A549 (cell line): ENCODE results near the gene LMF2.

Source experiments
- CTCF ChIP-seq: fragments of >200 bp; sonication (Bioruptor Twin); formaldehyde crosslinking; IDR thresholded peaks from 3 replicates; pipeline ENCODE4 v1.5.1; 2016
- EHF ChIP-seq: fragments of 250-450 bp; sonication (Bioruptor Pico); IDR thresholded peaks from 2 replicates; pipeline ENCODE4 v1.5.0; 2020; ENCODE audit warnings: mild to moderate bottlenecking
- JUN ChIP-seq, 2 experiments: fragments of >200 bp; sonication (Bioruptor Twin); formaldehyde crosslinking; IDR thresholded peaks; 2 replicates in 1 of 2; 3 replicates in 1 of 2; pipeline ENCODE4 v1.6.1; 2016 to 2017
- NFE2L2 ChIP-seq: fragments of 150-350 bp; conservative IDR thresholded peaks from 2 replicates; pipeline ENCODE4 v1.6.1; 2014; ENCODE audit warnings: low read length
- POLR2A ChIP-seq: IDR thresholded peaks from 2 replicates; pipeline ENCODE4 v1.6.1; 2012; ENCODE audit warnings: mild to moderate bottlenecking, low read length
- RAD21 ChIP-seq, 2 experiments: fragments of >200 bp in 1 of 2; sonication (Bioruptor Twin) in 1 of 2; formaldehyde crosslinking in 1 of 2; IDR thresholded peaks in 1 of 2; conservative IDR thresholded peaks in 1 of 2; 2 replicates in 1 of 2; 3 replicates in 1 of 2; pipeline ENCODE4 v1.6.1; 2012 to 2018; ENCODE audit warnings: inconsistent platforms in 1 of 2
- REST ChIP-seq: fragments of 200-600 bp; sonication (generic); IDR thresholded peaks from 2 replicates; pipeline ENCODE4 v1.6.1; 2016; ENCODE audit warnings: antibody characterized with exemption, mild to moderate bottlenecking, moderate library complexity
- ZC3H11A ChIP-seq: fragments of 450-650 bp; IDR thresholded peaks from 2 replicates; pipeline ENCODE4 v1.6.1; 2014; ENCODE audit warnings: antibody characterized with exemption, mild to moderate bottlenecking
- ZNF302 ChIP-seq: fragments of 250-450 bp; sonication (Bioruptor Pico); IDR thresholded peaks from 2 replicates; pipeline ENCODE4 v1.9.0; 2021; ENCODE audit warnings: inconsistent platforms, mild to moderate bottlenecking, moderate library complexity
- ZSCAN20 ChIP-seq: fragments of 250-450 bp; sonication (Bioruptor Pico); IDR thresholded peaks from 2 replicates; pipeline ENCODE4 v1.8.0; 2022; ENCODE audit warnings: mild to moderate bottlenecking, moderate library complexity

- TF ChIP-seq ZNF302 (CRISPR knock-in tag) (no peak), REST (no peak), NFE2L2 (no peak), JUN (IDR thresholded peaks at IDR 0.05) (no peak), ZSCAN20 (no peak), RAD21 (conservative IDR thresholded peaks at IDR 0.05 in 1 of 2, IDR thresholded peaks at IDR 0.05 in 1 of 2) (no peak), CTCF (no peak), EHF (CRISPR knock-in tag) (no peak), POLR2A (no peak), ZC3H11A (no peak)
These were observed 39.6 kb downstream of the LMF2 start for GRCh38 chr22:50467773-50468440.
